Neural cell (in vitro differentiated cells): ENCODE measurements around the gene MTMR12.

ENCODE experiments used
- EZH2 ChIP-seq: fragments of 200-600, 300-800 bp; shearing (Covaris generic), sonication (generic); IDR thresholded peaks from 2 replicates; pipeline ENCODE4 v1.6.1; 2014; ENCODE audit warnings: antibody characterized with exemption, low read length, borderline replicate concordance, mild to moderate bottlenecking; ENCODE audit not compliant: insufficient read depth, poor library complexity, severe bottlenecking
- MXI1 ChIP-seq: fragments of 450-650 bp; conservative IDR thresholded peaks from 2 replicates; pipeline ENCODE4 v1.6.1; 2014; ENCODE audit warnings: antibody characterized with exemption, mild to moderate bottlenecking; ENCODE audit not compliant: poor library complexity, severe bottlenecking
- POLR2AphosphoS5 ChIP-seq: IDR thresholded peaks from 2 replicates; pipeline ENCODE4 v1.6.1; 2012
- TAF1 ChIP-seq: IDR thresholded peaks from 2 replicates; pipeline ENCODE4 v1.6.1; 2012; ENCODE audit warnings: low read depth
- TF ChIP-seq, protein P1 (sequence below): fragments of 450-650 bp; IDR thresholded peaks from 2 replicates; pipeline ENCODE4 v1.5.1; 2014; ENCODE audit warnings: antibody characterized with exemption, mild to moderate bottlenecking, moderate library complexity; ENCODE audit not compliant: poor library complexity, severe bottlenecking

GRCh38 chr5:32352685-32353084 is 39.9 kb upstream of the MTMR12 start:
- TF ChIP-seq, protein P1, sequence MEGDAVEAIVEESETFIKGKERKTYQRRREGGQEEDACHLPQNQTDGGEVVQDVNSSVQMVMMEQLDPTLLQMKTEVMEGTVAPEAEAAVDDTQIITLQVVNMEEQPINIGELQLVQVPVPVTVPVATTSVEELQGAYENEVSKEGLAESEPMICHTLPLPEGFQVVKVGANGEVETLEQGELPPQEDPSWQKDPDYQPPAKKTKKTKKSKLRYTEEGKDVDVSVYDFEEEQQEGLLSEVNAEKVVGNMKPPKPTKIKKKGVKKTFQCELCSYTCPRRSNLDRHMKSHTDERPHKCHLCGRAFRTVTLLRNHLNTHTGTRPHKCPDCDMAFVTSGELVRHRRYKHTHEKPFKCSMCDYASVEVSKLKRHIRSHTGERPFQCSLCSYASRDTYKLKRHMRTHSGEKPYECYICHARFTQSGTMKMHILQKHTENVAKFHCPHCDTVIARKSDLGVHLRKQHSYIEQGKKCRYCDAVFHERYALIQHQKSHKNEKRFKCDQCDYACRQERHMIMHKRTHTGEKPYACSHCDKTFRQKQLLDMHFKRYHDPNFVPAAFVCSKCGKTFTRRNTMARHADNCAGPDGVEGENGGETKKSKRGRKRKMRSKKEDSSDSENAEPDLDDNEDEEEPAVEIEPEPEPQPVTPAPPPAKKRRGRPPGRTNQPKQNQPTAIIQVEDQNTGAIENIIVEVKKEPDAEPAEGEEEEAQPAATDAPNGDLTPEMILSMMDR, result no peak
- TF ChIP-seq TAF1 (no peak), EZH2 (no peak), POLR2AphosphoS5 (no peak), MXI1 (no peak)
